Fibroblast of the aortic adventitia (primary cell): ENCODE results near the gene AGBL4. TPM values are rescaled to one million over a fixed set of nuclear protein-coding genes. Genes with fewer than 3 reads are reported as not detected.

Experiments
- DNase-seq: peaks from one replicate; pipeline ENCODE4 v3.0.0-alpha.2; 2010; ENCODE audit warnings: low read depth
- H3K4me3 ChIP-seq: 2 replicates; pipeline ENCODE4 v1.5.1; 2011; ENCODE audit warnings: low read depth, mild to moderate bottlenecking, control low read depth, low read length, moderate library complexity
- total RNA-seq: library from RNA; depleted of rRNA; stranded (reverse); fragments of >200 nt; gene quantifications from 2 replicates; pipeline ENCODE4 v1.2.3, GENCODE V29; 2012; ENCODE audit warnings: low replicate concordance
- TF ChIP-seq, protein P1 (sequence below): IDR thresholded peaks from 2 replicates; pipeline ENCODE4 v1.5.1; 2011; ENCODE audit warnings: mild to moderate bottlenecking, low read length, control low read depth, inconsistent platforms; ENCODE audit not compliant: insufficient read depth

The AGBL4 gene
- total RNA-seq, 1 donor, result not detected

DNA sequence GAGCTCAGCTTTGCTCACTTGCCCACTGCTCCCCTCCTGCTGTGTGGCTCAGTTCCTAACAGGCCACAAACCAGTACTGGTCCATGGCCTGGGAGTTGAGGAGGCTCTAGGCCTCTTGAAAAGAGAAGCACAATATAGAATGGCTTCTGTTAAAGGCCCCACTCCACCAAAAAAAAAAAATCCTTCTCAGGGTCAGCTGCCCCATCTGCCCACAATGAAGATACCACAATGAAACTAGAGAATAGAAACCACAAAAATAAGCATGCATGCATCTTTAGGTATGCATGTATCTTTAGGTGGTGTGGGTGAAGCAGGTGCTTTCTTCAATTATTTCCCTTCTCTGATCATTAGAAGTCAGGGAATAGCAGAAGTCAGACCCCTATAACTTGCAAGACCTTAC is 626.7 kb downstream of the AGBL4 start:
- DNase-seq, result no peak
- H3K4me3 ChIP-seq, result no peak overlapping the region
- TF ChIP-seq, protein P1, sequence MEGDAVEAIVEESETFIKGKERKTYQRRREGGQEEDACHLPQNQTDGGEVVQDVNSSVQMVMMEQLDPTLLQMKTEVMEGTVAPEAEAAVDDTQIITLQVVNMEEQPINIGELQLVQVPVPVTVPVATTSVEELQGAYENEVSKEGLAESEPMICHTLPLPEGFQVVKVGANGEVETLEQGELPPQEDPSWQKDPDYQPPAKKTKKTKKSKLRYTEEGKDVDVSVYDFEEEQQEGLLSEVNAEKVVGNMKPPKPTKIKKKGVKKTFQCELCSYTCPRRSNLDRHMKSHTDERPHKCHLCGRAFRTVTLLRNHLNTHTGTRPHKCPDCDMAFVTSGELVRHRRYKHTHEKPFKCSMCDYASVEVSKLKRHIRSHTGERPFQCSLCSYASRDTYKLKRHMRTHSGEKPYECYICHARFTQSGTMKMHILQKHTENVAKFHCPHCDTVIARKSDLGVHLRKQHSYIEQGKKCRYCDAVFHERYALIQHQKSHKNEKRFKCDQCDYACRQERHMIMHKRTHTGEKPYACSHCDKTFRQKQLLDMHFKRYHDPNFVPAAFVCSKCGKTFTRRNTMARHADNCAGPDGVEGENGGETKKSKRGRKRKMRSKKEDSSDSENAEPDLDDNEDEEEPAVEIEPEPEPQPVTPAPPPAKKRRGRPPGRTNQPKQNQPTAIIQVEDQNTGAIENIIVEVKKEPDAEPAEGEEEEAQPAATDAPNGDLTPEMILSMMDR, result no peak

DNA sequence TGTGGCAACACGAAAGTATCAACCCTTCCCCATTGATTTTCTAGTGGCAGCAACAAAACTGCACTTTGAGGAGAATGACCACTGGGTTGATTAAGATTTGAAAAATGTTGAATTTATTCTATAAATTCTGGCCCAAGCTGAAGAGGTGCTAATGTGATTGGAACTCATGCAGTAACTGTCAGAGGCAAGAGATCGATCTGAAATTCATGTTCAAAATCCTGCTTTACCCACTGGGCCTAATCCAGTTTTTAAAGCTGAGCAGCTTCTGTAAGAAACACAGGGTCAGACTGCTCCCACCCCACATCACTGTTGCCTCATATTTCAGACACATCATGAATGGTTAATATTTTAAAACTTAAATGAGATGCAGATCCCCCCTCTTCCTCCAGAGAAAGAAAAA is 629.6 kb downstream of the AGBL4 start:
- H3K4me3 ChIP-seq, result no peak overlapping the region
- TF ChIP-seq, protein P1, result no peak
- DNase-seq, result no peak

DNA sequence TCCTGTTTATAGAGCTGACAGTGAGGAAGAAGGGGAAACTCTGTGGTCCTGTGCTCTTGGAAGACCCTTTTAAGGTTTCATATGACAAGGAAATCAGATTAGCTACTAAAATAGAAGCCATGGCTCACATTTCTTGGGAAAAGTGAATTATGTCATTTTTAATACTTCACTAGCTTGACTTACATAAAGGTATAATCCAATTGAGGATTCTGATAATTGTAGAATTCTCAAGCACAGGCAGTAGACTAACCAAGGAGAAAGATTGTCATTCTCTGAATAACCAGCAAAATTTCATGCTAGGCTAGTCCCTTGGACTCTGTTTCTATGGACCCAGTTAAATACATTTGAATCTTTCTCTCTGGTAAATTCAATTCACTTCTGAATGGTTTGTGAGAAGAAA is 634.1 kb downstream of the AGBL4 start:
- DNase-seq, result no peak
- TF ChIP-seq, protein P1, result no peak
- H3K4me3 ChIP-seq, result no peak overlapping the region

DNA sequence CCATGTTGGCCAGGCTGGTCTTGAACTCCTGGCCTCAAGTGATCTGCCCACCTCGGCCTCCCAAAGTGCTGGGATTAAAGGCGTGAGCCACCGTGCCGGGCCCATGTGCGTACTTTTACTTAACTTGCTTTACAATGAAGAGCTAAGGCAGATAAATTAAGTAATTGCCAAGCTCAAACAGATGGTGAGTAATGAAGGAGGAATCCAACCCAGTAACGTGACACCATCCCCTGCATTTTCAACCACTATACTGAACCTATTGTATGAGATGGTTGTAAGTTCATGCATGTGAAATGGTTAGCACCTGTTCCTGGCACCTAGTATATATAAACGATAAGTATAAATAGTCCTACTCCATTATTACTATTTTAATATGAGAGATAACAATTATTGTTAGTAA is 659.1 kb downstream of the AGBL4 start:
- DNase-seq, result no peak
- TF ChIP-seq, protein P1, result no peak
- H3K4me3 ChIP-seq, result no peak overlapping the region

DNA sequence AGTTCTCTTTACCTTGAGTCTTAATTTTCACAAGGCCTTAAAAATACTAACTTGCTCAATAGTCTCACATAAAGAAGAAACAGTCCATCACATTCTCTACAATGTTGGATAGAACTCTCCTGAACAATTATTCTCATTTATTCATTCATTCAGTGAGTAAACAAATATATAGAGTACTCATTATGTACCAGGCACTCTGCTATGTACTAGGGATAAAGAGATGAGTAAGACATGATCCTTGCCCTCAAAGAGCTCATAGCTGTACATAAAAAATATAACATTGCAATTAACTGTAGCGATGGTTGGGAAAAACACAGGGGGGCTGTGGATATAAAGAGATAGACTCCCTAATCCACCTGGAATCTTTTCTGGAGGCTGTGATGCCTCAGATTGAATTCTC is 660.1 kb downstream of the AGBL4 start:
- no peak overlapping the region for H3K4me3 ChIP-seq
- TF ChIP-seq, protein P1, result no peak
- DNase-seq, result no peak

DNA sequence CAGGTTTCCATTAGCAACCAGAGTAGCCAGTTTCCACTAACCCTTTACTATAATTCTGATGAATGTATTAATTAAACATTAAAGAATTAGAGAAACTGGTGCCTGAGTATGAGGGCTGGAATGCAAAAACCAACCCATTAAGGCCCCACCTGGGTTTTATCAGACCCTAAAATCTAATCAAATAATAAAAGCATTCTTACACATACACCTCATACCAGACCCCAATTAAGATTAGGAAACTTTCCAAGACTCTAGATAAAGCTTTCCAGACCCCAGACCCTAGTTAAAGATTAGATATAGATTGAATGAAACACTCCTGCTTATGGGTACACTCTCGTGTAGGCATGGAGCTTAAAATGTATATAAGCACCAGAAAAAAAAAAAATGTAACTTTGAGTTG is 665.7 kb downstream of the AGBL4 start:
- no peak overlapping the region for H3K4me3 ChIP-seq
- no peak for DNase-seq
- TF ChIP-seq, protein P1, result no peak

DNA sequence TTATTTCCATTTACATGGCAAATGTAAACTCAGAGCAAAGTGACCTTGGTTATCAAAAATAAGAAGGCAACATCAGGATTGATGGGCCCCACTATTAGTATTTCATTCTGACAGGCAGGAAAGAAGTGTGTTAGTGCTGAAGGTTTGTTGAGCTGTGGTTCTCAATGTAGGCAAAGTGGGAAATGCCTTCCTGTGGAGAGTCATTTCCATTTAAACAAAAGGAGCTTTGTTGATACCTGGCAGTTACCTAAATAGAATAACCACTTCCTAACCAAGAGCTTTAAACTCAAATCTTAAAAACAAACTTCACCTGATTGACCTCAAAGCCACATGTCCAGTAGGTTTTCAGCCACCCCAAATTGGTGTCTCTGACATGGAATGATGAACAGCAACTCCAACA is 667.2 kb downstream of the AGBL4 start:
- H3K4me3 ChIP-seq, result no peak overlapping the region
- TF ChIP-seq, protein P1, result no peak
- DNase-seq, result no peak
